ENCODE results near the gene UMOD.

The UMOD gene

GRCh38 chr16:20298452-20298851 is 54.1 kb downstream of the UMOD start:
- no peak for DNase-seq

- no peak for DNase-seq
Measured at GRCh38 chr16:20291208-20292206, 61.0 kb downstream of the UMOD start.

GRCh38 chr16:20289571-20289970 is 62.9 kb downstream of the UMOD start:
- no peak for DNase-seq

GRCh38 chr16:20285993-20286499 is 66.5 kb downstream of the UMOD start:
- no peak for DNase-seq
